ENCODE measurements around the gene ALG11. TPM values are rescaled to one million over a fixed set of nuclear protein-coding genes. Genes with fewer than 3 reads are reported as not detected.

ALG11 gene
- polyA plus RNA-seq, 1 experiment = 6.2 TPM

DNA sequence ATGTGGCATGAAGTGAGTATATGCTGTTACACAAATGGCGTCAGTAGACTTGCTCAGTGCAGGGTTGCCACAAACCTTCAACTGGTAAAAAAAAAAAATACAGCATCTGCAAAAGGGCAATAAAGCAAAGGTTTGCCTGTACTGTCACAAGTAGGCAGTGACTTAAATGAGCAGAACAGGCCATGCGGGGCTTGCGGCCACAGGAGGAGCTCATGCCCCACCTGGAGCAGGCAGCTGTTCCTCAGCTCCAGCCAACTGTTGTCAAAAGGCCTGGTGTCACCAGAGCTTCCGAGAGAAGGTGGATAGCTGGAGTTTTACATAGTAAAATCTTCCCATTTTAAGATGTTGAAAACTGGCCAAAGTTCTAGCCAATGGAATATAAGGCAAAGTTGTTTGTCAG, 8.7 kb upstream of the ALG11 start:
- Histone ChIP-seq H3K36me3 (ENCODE audit: control insufficient read depth, insufficient read depth, low read length) (no peaks in the 10 kb centered on the region), H3K27me3 (ENCODE audit: control insufficient read depth, insufficient read depth, low read length) (peaks cover 7% of the 10 kb centered on the region), H3K4me3 (ENCODE audit: low read depth, low read length) (no peak overlapping the region)
- no peak for DNase-seq (ENCODE audit: low read depth)
- ChIA-PET POLR2A (no interaction called here), CTCF (interaction anchor here (1.0 to 1.2 kb wide), 2 partner anchors 35 to 128 kb away, joined by 3 to 4 read pairs; no protein-coding TSS in a partner anchor)
- TF ChIP-seq, protein P1, sequence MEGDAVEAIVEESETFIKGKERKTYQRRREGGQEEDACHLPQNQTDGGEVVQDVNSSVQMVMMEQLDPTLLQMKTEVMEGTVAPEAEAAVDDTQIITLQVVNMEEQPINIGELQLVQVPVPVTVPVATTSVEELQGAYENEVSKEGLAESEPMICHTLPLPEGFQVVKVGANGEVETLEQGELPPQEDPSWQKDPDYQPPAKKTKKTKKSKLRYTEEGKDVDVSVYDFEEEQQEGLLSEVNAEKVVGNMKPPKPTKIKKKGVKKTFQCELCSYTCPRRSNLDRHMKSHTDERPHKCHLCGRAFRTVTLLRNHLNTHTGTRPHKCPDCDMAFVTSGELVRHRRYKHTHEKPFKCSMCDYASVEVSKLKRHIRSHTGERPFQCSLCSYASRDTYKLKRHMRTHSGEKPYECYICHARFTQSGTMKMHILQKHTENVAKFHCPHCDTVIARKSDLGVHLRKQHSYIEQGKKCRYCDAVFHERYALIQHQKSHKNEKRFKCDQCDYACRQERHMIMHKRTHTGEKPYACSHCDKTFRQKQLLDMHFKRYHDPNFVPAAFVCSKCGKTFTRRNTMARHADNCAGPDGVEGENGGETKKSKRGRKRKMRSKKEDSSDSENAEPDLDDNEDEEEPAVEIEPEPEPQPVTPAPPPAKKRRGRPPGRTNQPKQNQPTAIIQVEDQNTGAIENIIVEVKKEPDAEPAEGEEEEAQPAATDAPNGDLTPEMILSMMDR (IDR thresholded peaks at IDR 0.05; ENCODE audit: insufficient read depth, low read depth, low read length) = no peak

DNA sequence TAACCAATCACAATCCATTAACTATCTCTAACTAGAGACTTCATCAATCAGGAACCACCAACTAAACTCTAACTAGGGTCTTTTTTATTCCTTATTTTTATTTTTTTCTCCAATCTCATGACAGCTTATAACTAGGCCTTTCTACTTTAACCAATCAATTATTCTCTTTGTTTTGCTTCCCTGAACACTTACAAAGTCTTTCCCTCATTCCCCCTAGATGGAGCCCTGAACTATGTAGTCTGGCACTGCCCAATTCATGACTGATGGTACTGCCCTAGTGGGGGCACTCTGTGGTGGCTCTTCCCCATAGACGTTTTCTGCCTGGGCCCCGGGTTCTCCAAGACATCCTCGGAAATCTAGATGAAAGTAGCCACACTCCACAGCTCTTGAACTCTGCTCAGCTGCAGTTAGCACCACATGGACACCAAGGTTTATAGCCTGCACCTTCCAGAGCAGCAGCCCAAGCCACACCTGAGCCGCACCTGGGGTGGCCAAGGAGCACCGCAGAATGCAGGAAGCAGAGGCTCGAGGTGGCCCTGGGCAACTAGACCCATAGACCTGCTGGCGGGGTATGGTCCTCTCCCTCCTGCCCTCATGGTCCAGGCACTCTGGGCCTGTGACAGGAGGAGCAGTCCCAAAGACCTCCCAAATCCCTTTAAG, 7.6 kb upstream of the ALG11 start:
- H3K36me3 ChIP-seq (ENCODE audit: control insufficient read depth, insufficient read depth, low read length) = no peaks in the 10 kb centered on the region
- no peak overlapping the region for H3K4me3 ChIP-seq (ENCODE audit: low read depth, low read length)
- ChIA-PET POLR2A (no interaction called here), CTCF (interaction anchor here (0.5 to 1.3 kb wide), 3 partner anchors 13 to 466 kb away, joined by 4 read pairs; no protein-coding TSS in a partner anchor)
- DNase-seq (ENCODE audit: low read depth) = no peak
- TF ChIP-seq, protein P1 (IDR thresholded peaks at IDR 0.05; ENCODE audit: insufficient read depth, low read depth, low read length) = no peak
- H3K27me3 ChIP-seq (ENCODE audit: control insufficient read depth, insufficient read depth, low read length) = peaks cover 1% of the 10 kb centered on the region

GRCh38 chr13:52005841-52006522, 6.2 kb upstream of the ALG11 start:
- ChIA-PET POLR2A (no interaction called here), CTCF (no interaction called here)
- Histone ChIP-seq H3K36me3 (ENCODE audit: control insufficient read depth, insufficient read depth, low read length) (no peaks in the 10 kb centered on the region), H3K27me3 (ENCODE audit: control insufficient read depth, insufficient read depth, low read length) (no peaks in the 10 kb centered on the region; the same call in none of the 2 replicates), H3K4me3 (ENCODE audit: low read depth, low read length) (no peak overlapping the region)
- TF ChIP-seq, protein P1 (IDR thresholded peaks at IDR 0.05; ENCODE audit: insufficient read depth, low read depth, low read length) = no peak
- no peak for DNase-seq (ENCODE audit: low read depth)

- no peaks in the 10 kb centered on the region for H3K36me3 ChIP-seq (ENCODE audit: control insufficient read depth, insufficient read depth, low read length)
- no peaks in the 10 kb centered on the region; the same call in none of the 2 replicates for H3K27me3 ChIP-seq (ENCODE audit: control insufficient read depth, insufficient read depth, low read length)
- TF ChIP-seq, protein P1 (IDR thresholded peaks at IDR 0.05; ENCODE audit: insufficient read depth, low read depth, low read length) = no peak
- DNase-seq (ENCODE audit: low read depth) = no peak
- POLR2A ChIA-PET = no interaction called here
- CTCF ChIA-PET = no interaction called here
- no peak overlapping the region for H3K4me3 ChIP-seq (ENCODE audit: low read depth, low read length)
Measured at GRCh38 chr13:52006523-52007245, 5.5 kb upstream of the ALG11 start.

- ChIA-PET POLR2A (no interaction called here), CTCF (interaction anchor here (1.6 kb wide), 1 partner anchor 8 kb away, joined by 3 read pairs; no protein-coding TSS in a partner anchor)
- H3K36me3 ChIP-seq (ENCODE audit: control insufficient read depth, insufficient read depth, low read length) = no peaks in the 10 kb centered on the region
- no peaks in the 10 kb centered on the region; the same call in none of the 2 replicates for H3K27me3 ChIP-seq (ENCODE audit: control insufficient read depth, insufficient read depth, low read length)
- H3K4me3 ChIP-seq (ENCODE audit: low read depth, low read length) = no peak overlapping the region
- TF ChIP-seq, protein P1 (IDR thresholded peaks at IDR 0.05; ENCODE audit: insufficient read depth, low read depth, low read length) = no peak
- DNase-seq (ENCODE audit: low read depth) = no peak
Measured at GRCh38 chr13:52009946-52010345, 2.3 kb upstream of the ALG11 start.
